ENCODE results near the gene ASPN. TPM values are rescaled to one million over a fixed set of nuclear protein-coding genes. Genes with fewer than 3 reads are reported as not detected.

ASPN gene
- total and polyA plus RNA-seq, 2 donors (not counting 3 experiments of a cell fraction or from before 2014, with no cell fraction given), result not detected

GRCh38 chr9:92474587-92474986 lies 7.7 kb downstream of the ASPN start:
- Histone ChIP-seq H3K4me1 (ENCODE audit: control insufficient read depth, extremely low read depth, insufficient read depth, low read length) (no peaks in the 10 kb centered on the region), H4K20me1 (replicated peaks; ENCODE audit: control insufficient read depth, extremely low read depth, insufficient read depth, low read length) (no peaks in the 10 kb centered on the region), H3K4me2 (ENCODE audit: insufficient read depth, low read length) (no peak overlapping the region), H3K9ac (replicated peaks; ENCODE audit: extremely low read depth, insufficient read depth, low read length) (no peak overlapping the region), H3K9me3 (replicated peaks; ENCODE audit: control insufficient read depth, insufficient read depth, low read length) (no peaks in the 10 kb centered on the region), H3K9me1 (replicated peaks; ENCODE audit: control insufficient read depth, extremely low read depth, insufficient read depth, low read length) (no peaks in the 10 kb centered on the region), H3K27ac (ENCODE audit: insufficient read depth, low read depth, low read length) (no peak overlapping the region), H3K79me2 (ENCODE audit: control insufficient read depth, insufficient read depth, low read length) (no peaks in the 10 kb centered on the region), H2AFZ (ENCODE audit: low read depth, low read length) (no peak overlapping the region), H3K27me3 (ENCODE audit: control insufficient read depth in 2 of 2, insufficient read depth in 2 of 2, low read length in 2 of 2) (no peaks in the 10 kb centered on the region), H3K4me3 (replicated peaks in 1 of 3; ENCODE audit: insufficient read depth in 1 of 3, low read depth in 1 of 3, low read length in 3 of 3) (no peak overlapping the region), H3K36me3 (ENCODE audit: control insufficient read depth in 2 of 2, extremely low read depth in 1 of 2, insufficient read depth in 2 of 2, low read length in 2 of 2) (no peaks in the 10 kb centered on the region)
- CTCF ChIA-PET, result interaction anchor here (1.4 kb wide), 1 partner anchor 45 kb away, joined by 3 read pairs; no protein-coding TSS in a partner anchor
- dilution Hi-C loops (cut with MboI; ENCODE audit: extremely low pct_ligation_motif_present, low sequenced_read_pairs), result no loop called here
- intact Hi-C loops (cut with micrococcal nuclease), result no loop called here
- FAIRE-seq (no peak), DNase-seq (ENCODE audit: low read depth, low spot score) (no peak)
- no peak for TF ChIP-seq GATA2 (IDR thresholded peaks at IDR 0.05; ENCODE audit: insufficient read depth, insufficient read length, low read depth, low read length)
- no peak for TF ChIP-seq MYC (IDR thresholded peaks at IDR 0.05; ENCODE audit: low read depth, low read length)
- TF ChIP-seq JUN (IDR thresholded peaks at IDR 0.05; ENCODE audit: borderline replicate concordance, insufficient read depth, insufficient read length, low read depth), result no peak
- no peak for TF ChIP-seq POLR2A (IDR thresholded peaks at IDR 0.05; ENCODE audit: low read depth, low read length)
- TF ChIP-seq POLR2AphosphoS5 (IDR thresholded peaks at IDR 0.05; ENCODE audit: insufficient read depth, low read depth, low read length), result no peak
- no peak for TF ChIP-seq FOS (IDR thresholded peaks at IDR 0.05; ENCODE audit: borderline replicate concordance, insufficient read depth, low read length)
- TF ChIP-seq, protein P1, sequence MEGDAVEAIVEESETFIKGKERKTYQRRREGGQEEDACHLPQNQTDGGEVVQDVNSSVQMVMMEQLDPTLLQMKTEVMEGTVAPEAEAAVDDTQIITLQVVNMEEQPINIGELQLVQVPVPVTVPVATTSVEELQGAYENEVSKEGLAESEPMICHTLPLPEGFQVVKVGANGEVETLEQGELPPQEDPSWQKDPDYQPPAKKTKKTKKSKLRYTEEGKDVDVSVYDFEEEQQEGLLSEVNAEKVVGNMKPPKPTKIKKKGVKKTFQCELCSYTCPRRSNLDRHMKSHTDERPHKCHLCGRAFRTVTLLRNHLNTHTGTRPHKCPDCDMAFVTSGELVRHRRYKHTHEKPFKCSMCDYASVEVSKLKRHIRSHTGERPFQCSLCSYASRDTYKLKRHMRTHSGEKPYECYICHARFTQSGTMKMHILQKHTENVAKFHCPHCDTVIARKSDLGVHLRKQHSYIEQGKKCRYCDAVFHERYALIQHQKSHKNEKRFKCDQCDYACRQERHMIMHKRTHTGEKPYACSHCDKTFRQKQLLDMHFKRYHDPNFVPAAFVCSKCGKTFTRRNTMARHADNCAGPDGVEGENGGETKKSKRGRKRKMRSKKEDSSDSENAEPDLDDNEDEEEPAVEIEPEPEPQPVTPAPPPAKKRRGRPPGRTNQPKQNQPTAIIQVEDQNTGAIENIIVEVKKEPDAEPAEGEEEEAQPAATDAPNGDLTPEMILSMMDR (IDR thresholded peaks at IDR 0.05; ENCODE audit: extremely low read depth in 1 of 2, insufficient read depth in 1 of 2, low read depth in 1 of 2, low read length in 2 of 2), result no peak
- TF ChIP-seq MAX (IDR thresholded peaks at IDR 0.05; ENCODE audit: insufficient read depth, insufficient read length), result no peak
- no peak for TF ChIP-seq EZH2 (IDR thresholded peaks at IDR 0.05; ENCODE audit: borderline replicate concordance, low read depth, low read length, severe bottlenecking)
- BruUV-seq (replicated peaks), result no TSS peak
- POLR2A ChIA-PET, result no interaction called here

All from endothelial cell of umbilical vein (primary cell).